Daoy (cell line): ENCODE measurements around the gene SLC7A6. TPM values are rescaled to one million over a fixed set of nuclear protein-coding genes. Genes with fewer than 3 reads are reported as not detected.
A peak's percentile ranks its signal among the peaks of the same experiment; 100 is the strongest.

Source experiments
- DNase-seq: peaks from one replicate; pipeline ENCODE4 v3.0.0-alpha.2; 2015; ENCODE audit warnings: low read depth
- total RNA-seq: library from RNA; depleted of rRNA; stranded (reverse); fragments of >200 nt; shearing (Covaris generic); gene quantifications from 2 replicates; pipeline ENCODE4 v1.2.3, GENCODE V29; 2014; rRNA removed

SLC7A6 gene
- 18.3 and 30.1 TPM in 2 replicates for total RNA-seq

GRCh38 chr16:68264128-68265077, at the start of gene SLC7A6:
Gene SLC7A6, plus strand, starts transcription at chr16:68264526. Its CDS starts 10,201 bp downstream, at chr16:68274727.
- DNase-seq, result peak; percentile 88

DNA sequence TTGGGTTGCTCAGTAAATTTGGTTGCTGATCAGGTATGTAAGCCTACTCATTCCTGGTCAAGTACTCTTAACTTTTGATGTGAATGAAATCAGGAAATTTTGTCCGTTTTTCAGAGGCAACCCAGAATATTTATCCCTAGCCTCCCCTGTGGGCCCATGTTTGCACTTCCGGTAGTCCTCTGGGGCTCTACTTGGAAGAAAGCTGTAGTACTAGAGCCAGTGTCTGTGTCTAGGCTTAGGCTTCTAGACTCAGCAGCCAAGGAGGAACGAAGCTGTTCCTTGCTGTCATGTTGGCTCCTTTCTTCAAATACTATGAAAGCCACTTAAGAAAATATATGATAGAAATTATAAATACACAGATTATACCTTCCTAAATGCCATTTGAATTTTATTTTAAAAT, 49.6 kb upstream of the SLC7A6 start:
- no peak for DNase-seq

- no peak for DNase-seq
Observed at GRCh38 chr16:68215302-68215701, 49.0 kb upstream of the SLC7A6 start.

DNA sequence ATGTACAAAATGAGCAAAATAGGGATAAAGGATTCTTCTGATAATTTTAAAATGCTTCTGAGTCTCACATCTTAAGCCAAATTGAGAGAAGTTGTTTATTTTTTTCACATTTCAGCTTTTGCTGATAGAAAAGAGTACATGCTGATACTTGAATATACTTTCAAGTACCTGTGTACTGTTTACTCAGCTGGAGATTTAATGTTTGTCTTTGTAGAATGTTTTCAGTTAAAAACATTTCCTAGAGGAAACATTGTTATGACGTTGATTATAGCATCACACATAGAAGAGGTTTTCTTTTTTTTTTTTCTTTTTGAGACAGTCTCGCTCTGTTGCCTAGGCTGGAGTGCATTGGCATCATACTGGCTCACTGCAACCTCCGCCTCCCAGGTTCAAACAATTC, 48.1 kb upstream of the SLC7A6 start:
- DNase-seq, result no peak

GRCh38 chr16:68217506-68217905, 46.8 kb upstream of the SLC7A6 start:
- no peak for DNase-seq

- no peak for DNase-seq
Observed at GRCh38 chr16:68219725-68220351, 44.5 kb upstream of the SLC7A6 start.

- no peak for DNase-seq
Observed at GRCh38 chr16:68223072-68223471, 41.3 kb upstream of the SLC7A6 start.

- no peak for DNase-seq
Observed at GRCh38 chr16:68226116-68226515, 38.2 kb upstream of the SLC7A6 start.

GRCh38 chr16:68227183-68227793, 37.0 kb upstream of the SLC7A6 start:
- DNase-seq, result no peak

GRCh38 chr16:68227850-68228553, 36.3 kb upstream of the SLC7A6 start:
- DNase-seq, result no peak

- DNase-seq, result no peak
Observed at GRCh38 chr16:68228652-68229051, 35.7 kb upstream of the SLC7A6 start.

DNA sequence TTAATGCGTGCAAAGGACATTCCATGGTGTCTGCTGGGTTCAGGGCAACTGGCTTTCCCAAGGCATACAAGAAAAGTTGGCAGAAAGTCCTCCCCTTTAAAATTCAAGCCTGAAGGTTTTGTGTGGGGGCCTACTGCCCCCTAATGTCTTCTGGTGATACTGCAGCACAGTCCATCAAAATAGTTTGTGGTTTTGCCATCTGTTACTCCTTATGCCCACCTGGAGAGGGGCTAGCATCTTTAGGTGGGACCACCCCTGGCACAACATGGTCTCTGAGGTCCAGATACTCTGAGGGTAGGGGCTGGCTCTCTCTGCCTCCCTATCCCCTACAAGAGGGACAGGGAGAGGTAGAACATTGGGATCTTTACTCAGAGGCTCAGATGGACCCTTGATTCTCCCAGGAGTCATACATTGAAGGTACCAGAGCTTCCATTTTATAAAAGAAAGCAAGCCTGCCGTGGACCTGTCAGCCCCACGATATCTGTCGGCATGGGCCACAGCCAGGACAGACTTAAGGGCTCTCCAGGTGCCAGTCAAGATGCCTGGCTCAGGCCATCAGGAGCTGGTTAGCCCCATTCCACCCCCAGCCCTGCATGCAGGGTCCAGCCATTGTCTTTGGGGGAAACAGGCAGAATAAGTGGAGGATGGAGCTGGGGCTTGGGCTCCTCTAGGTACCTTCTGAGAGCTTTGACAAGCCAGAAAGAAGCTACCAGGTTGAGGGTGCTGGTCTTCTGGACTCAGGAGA, 34.7 kb upstream of the SLC7A6 start:
- no peak for DNase-seq

DNA sequence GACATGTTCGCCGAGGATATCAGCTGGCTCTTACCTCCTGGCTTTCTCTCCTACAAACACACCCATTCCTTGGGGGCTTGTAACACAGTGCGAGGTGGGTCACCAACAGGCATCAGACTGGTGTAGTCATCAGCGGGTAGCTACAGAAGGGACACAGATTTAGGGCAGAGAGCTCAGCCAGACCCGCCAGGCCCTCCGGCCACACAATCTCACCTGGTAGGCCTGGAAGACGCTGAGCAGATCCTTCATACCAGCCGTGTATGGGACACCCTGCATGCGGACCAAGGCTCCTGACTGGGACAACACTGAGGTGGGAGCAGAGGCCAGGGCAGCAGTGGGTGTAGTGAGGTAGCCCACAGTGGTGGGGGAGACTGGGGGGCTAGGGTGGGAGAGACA, 34.2 kb upstream of the SLC7A6 start:
- no peak for DNase-seq

DNA sequence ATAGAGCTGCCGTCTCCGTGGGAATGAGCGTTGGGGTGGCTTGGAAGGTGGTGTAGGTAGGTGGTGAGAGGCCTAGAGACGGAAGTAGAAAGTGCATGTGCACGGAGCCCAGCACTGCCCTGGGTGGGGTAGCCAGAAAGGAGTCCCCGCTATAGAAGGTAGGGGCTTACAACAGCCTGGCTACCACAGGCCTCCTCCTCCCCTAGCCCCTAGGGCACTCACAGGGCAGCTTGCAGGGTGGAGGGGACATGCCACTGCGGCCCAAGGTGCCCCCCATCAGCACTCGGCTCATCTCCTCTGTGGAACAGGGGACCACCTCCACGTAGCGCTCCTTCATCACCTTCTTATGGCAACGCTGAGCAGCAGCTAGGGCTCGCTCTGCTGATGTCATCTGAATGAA, 33.4 kb upstream of the SLC7A6 start:
- DNase-seq, result no peak

DNA sequence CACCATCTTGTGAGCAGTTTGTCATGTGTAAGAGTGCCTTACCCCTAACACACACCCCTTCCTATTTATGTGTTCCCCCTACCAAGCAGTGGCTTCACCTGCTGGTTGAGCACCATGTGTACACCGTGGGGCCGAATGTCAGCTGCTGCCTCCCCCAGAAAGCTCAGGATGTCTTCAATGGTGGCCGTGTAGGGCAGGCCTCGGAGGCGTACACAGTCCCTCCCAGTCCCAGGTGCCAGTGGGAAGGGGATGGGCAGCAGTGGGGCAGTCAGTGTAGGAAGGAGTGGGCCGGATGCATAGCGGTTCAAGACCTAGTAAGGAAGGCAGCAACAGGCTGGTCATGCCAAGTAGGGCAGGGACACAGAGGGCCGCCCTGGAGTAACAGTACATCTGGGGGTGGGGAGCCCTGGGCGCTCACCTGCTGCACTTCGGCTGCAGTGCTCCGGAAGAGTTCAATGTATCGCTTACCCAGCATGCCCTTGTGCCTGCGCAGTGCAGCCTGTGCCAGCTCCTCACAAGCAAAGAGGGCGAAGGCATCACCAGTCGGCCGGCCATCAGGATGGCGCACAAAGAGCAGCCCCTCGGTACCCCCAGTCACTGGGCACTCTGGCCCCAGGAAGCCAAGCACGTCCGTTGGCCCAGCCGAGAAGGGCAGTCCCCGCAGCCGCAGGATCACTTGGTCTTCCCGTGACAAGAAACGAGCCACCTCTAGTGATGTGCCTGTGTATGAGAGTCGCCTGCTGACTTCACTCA, 32.8 kb upstream of the SLC7A6 start:
- no peak for DNase-seq

DNA sequence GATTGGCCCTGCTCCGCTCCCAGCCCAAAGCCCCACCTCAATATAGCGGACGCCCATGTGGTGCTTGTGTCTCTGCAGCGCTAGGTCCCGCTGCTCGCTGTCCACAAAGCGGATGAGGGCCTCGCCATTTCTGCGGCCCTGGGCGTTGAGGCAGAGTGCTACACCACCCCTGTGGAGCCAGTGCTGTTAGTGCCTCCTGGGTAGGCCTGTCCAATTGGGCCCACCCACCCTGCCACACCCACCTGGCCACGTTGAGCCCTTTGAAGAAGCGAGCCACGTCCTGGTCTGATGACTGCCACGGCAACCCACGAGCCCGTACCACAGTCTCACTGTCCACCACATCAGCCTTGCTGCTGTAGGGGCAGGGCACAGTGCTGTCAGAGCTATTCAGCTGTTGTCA, 32.0 kb upstream of the SLC7A6 start:
- no peak for DNase-seq

DNA sequence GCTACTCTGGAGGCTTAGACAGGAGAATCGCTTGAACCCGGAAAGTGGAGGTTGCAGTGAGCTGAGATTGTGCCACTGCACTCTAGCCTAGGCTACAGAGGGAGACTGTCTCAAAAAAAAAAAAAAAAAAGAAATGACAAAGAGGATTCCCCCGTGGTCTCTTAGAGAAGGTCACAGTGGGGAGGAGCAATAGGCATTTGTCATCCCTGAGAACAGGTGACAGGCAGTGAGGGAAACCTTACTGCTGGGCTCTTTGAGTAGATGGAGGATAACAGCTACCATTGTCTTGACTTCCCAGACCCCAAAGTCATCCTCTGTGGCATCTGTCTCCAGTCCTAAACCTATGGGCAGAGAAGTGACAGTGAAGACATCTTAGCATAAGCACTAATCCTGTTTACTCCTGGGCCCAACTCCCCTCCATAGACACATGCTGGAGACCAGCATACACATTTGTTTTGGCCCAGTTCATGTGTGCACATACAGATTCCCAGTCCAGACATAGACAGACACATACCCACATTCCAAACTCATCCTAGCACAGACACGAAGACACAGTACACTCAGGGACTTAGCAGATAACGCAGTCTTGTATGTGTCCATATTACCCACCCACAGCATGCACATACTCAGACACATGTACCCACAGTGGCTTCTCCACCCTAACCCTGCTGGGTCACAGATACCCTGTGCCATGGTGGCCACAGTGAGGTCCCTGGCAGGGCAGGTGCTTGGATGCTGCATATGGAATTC, 31.1 kb upstream of the SLC7A6 start:
- DNase-seq, result no peak

- no peak for DNase-seq
Observed at GRCh38 chr16:68233835-68234187, 30.5 kb upstream of the SLC7A6 start.

DNA sequence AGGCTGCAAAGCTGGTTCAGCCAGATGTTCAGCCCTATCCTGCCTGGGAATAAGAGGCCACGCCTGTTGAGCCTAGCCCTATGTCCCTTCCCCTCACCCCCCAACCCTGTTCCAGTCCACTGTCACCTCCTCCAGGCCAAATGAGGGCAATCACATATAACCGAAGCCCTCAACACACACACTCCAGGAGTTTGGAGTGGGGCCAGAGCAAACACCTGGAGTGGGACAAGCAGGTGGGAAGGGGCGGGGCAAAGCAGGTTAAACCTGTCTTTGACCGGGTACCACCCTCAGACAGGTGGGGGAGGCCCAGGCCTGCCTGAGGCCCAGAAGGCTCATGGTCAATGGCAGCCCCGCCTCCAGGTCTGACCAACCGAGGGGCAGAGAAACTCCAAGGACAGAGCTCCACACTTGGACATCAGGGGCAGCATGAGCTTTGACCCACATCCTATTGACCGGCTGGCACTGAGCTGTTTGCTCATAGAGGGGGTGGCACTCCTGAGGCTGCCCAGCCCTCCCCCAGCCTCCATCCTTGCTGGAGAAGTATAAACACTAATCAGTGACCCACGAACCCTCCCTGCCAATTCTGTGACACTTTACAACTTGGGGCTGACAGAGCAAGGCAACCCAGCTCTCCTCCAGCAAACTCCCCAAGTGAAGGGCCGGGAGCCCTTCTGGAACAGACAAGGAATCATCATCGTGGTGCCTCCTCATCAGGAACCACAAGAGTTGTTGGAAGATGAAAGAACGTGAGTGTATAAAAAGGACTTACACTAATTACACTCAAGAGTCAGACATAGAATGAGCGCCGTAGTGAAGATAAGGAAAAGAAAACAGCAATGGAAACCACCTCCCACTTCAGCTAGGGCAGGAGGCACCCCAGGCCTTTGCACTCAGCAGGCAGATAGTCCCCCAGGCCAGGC, 29.9 kb upstream of the SLC7A6 start:
- no peak for DNase-seq
